Fibroblast of pulmonary artery (primary cell): ENCODE data around the gene LEUTX.

Experiments
- DNase-seq: peaks from one replicate; pipeline ENCODE4 v3.0.0-alpha.2; 2010; ENCODE audit warnings: low read depth
- H3K4me3 ChIP-seq: replicated peaks from 2 replicates; pipeline ENCODE4 v1.5.1; 2011; ENCODE audit warnings: low read depth, mild to moderate bottlenecking, control low read depth, low read length, moderate library complexity
- CTCF ChIP-seq: IDR thresholded peaks from 2 replicates; pipeline ENCODE4 v1.5.1; 2011; ENCODE audit warnings: mild to moderate bottlenecking, control low read depth, low read length, inconsistent platforms; ENCODE audit errors: missing control alignments

Gene LEUTX

GRCh38 chr19:39778763-39779162 lies at the start of gene LEUTX:
Gene LEUTX, plus strand, starts transcription at chr19:39778854. Its CDS starts 67 bp downstream, at chr19:39778921.
- DNase-seq, result no peak
- TF ChIP-seq CTCF, result no peak
- no peak within 1 kb of the TSS for H3K4me3 ChIP-seq

GRCh38 chr19:39729594-39729993 lies 49.1 kb upstream of the LEUTX start:
- no peak for DNase-seq
- no peak overlapping the region for H3K4me3 ChIP-seq
- TF ChIP-seq CTCF, result no peak

- no peak for DNase-seq
- no peak overlapping the region for H3K4me3 ChIP-seq
- TF ChIP-seq CTCF, result no peak
These were observed 47.0 kb upstream of the LEUTX start for GRCh38 chr19:39731685-39732084.

GRCh38 chr19:39733841-39734240 lies 44.8 kb upstream of the LEUTX start:
- no peak for DNase-seq
- no peak for TF ChIP-seq CTCF
- no peak overlapping the region for H3K4me3 ChIP-seq

- DNase-seq, result no peak
- H3K4me3 ChIP-seq, result no peak overlapping the region
- no peak for TF ChIP-seq CTCF
These were observed 43.0 kb upstream of the LEUTX start for GRCh38 chr19:39735688-39736087.

- peak; percentile 1 for DNase-seq
- TF ChIP-seq CTCF, result no peak
- H3K4me3 ChIP-seq, result no peak overlapping the region
These were observed 42.6 kb upstream of the LEUTX start for GRCh38 chr19:39736088-39736487.

- TF ChIP-seq CTCF, result no peak
- no peak overlapping the region for H3K4me3 ChIP-seq
- no peak for DNase-seq
These were observed 41.3 kb upstream of the LEUTX start for GRCh38 chr19:39737351-39737750.
